LoVo (cell line): Measurements from ENCODE around the gene EDIL3.
"Not testable (repeated sequence)": the region's sequence is repeated elsewhere in the genome, so short reads cannot be mapped to it uniquely, and the experiment has no call there.

Experiments
- DNase-seq: peaks from one replicate; pipeline ENCODE4 v3.0.0-alpha.2; 2016; ENCODE audit warnings: low spot score

Gene EDIL3

GRCh38 chr5:84378420-84378819, 6.3 kb downstream of the EDIL3 start:
- DNase-seq: no peak

- no peak for DNase-seq
Observed at GRCh38 chr5:84376346-84376745, 8.3 kb downstream of the EDIL3 start.

GRCh38 chr5:84374568-84374967, 10.1 kb downstream of the EDIL3 start:
- no peak for DNase-seq

- DNase-seq: no peak
Observed at GRCh38 chr5:84373506-84373905, 11.2 kb downstream of the EDIL3 start.

- DNase-seq: no peak
Observed at GRCh38 chr5:84372066-84372695, 12.5 kb downstream of the EDIL3 start.

- DNase-seq: no peak
Observed at GRCh38 chr5:84370176-84370575, 14.5 kb downstream of the EDIL3 start.

GRCh38 chr5:84364043-84364442, 20.6 kb downstream of the EDIL3 start:
- no peak for DNase-seq

- DNase-seq: no peak
Observed at GRCh38 chr5:84362061-84362720, 22.5 kb downstream of the EDIL3 start.

GRCh38 chr5:84361572-84361971, 23.1 kb downstream of the EDIL3 start:
- DNase-seq: no peak

- no peak for DNase-seq
Observed at GRCh38 chr5:84360056-84360455, 24.6 kb downstream of the EDIL3 start.

GRCh38 chr5:84354101-84354500, 30.6 kb downstream of the EDIL3 start:
- DNase-seq: no peak

- no peak for DNase-seq
Observed at GRCh38 chr5:84344788-84345187, 39.9 kb downstream of the EDIL3 start.

GRCh38 chr5:84343171-84343570, 41.5 kb downstream of the EDIL3 start:
- no peak for DNase-seq

- DNase-seq: no peak
Observed at GRCh38 chr5:84332106-84332505, 52.6 kb downstream of the EDIL3 start.

- DNase-seq: no peak
Observed at GRCh38 chr5:84327591-84327990, 57.1 kb downstream of the EDIL3 start.

- DNase-seq: no peak
Observed at GRCh38 chr5:84322646-84323045, 62.0 kb downstream of the EDIL3 start.

GRCh38 chr5:84317826-84318225, 66.9 kb downstream of the EDIL3 start:
- DNase-seq: not testable (repeated sequence)

GRCh38 chr5:84312280-84312679, 72.4 kb downstream of the EDIL3 start:
- not testable (repeated sequence) for DNase-seq

GRCh38 chr5:84309850-84310249, 74.8 kb downstream of the EDIL3 start:
- not testable (repeated sequence) for DNase-seq

GRCh38 chr5:84306601-84307000, 78.1 kb downstream of the EDIL3 start:
- DNase-seq: no peak

- DNase-seq: no peak
Observed at GRCh38 chr5:84304599-84304998, 80.1 kb downstream of the EDIL3 start.

GRCh38 chr5:84303315-84303714, 81.4 kb downstream of the EDIL3 start:
- no peak for DNase-seq

- DNase-seq: no peak
Observed at GRCh38 chr5:84301535-84301934, 83.1 kb downstream of the EDIL3 start.

GRCh38 chr5:84299959-84300358, 84.7 kb downstream of the EDIL3 start:
- no peak for DNase-seq
